ENCODE data around the gene COL6A1. TPM values are rescaled to one million over a fixed set of nuclear protein-coding genes. Genes with fewer than 3 reads are reported as not detected.

COL6A1 gene
- total RNA-seq, 1 donor from 2014 or later, result 65.5 TPM

- no peak for DNase-seq (ENCODE audit: low spot score)
- peaks cover 4% of the 10 kb centered on the region for H3K9me3 Mint-ChIP-seq (ENCODE audit: unreplicated experiment)
- peaks cover 16% of the 10 kb centered on the region for H3K27me3 Mint-ChIP-seq (ENCODE audit: unreplicated experiment)
- peaks cover 5% of the 10 kb centered on the region for H3K4me1 Mint-ChIP-seq (ENCODE audit: unreplicated experiment)
- peak overlapping the region; percentile 74 for H3K4me3 Mint-ChIP-seq (ENCODE audit: unreplicated experiment)
- H3K27ac Mint-ChIP-seq (ENCODE audit: unreplicated experiment), result no peak overlapping the region
- peaks cover 17% of the 10 kb centered on the region for H3K36me3 Mint-ChIP-seq (ENCODE audit: low read depth, unreplicated experiment)
- no peak for TF ChIP-seq CTCF (IDR thresholded peaks at IDR 0.05; ENCODE audit: unreplicated experiment)
Measured at GRCh38 chr21:46054451-46054881, 72.9 kb downstream of the COL6A1 start.

Other genes with a start within 250 kb of the COL6A1 start
- gene COL6A2, start 116.3 kb downstream of the COL6A1 start, total RNA-seq (ENCODE audit: unreplicated experiment), result 378 TPM
- gene FTCD, start 173.8 kb downstream of the COL6A1 start, total RNA-seq (ENCODE audit: unreplicated experiment), result 1.5 TPM
- 25.3 TPM for gene SPATC1L, start 202.7 kb downstream of the COL6A1 start, total RNA-seq (ENCODE audit: unreplicated experiment)
- 157 TPM for gene LSS, start 247.0 kb downstream of the COL6A1 start, total RNA-seq (ENCODE audit: unreplicated experiment)

Measured in endothelial cell (in vitro differentiated cells).